NOMO-1 treated with DMSO at 0.1 percent for 48 hours (cell line): Measurements from ENCODE around the gene KIF15.
A peak's percentile ranks its signal among the peaks of the same experiment; 100 is the strongest.

Source experiments
- DNase-seq: peaks from one replicate; lab custom pipeline; 2025; ENCODE audit not compliant: unreplicated experiment; lab: John Stamatoyannopoulos, UW

Gene KIF15

GRCh38 chr3:44874308-44874707 lies 112.7 kb downstream of the KIF15 start, which contains the start of gene TGM4:
TGM4 (plus strand) TSS chr3:44874608; CDS start chr3:44874679, 71 bp downstream.
- no peak for DNase-seq

- DNase-seq = no peak
Measured at GRCh38 chr3:44875596-44875995, 114.0 kb downstream of the KIF15 start.

DNA sequence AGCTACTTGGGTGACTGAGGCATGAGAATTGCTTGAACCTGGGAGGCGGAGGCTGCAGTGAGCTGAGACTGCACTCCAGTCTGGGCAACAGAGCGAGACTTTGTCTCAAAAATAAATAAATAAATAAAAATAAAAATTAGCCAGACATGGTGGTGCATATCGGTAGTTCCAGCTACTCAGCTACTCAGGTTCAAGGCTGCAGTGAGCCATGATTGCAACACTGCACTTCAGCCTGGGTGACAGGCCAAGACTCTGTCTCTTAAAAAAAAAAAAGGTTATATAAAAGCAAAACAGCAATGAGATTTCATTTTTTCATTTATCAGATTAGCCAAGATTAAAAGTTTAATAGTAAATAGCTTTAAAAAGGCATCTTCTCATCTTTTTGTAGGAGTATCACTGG lies 115.7 kb downstream of the KIF15 start:
- no peak for DNase-seq

GRCh38 chr3:44880284-44880683 lies 118.7 kb downstream of the KIF15 start:
- DNase-seq = no peak

GRCh38 chr3:44883213-44883955 lies 121.8 kb downstream of the KIF15 start:
- DNase-seq = no peak

DNA sequence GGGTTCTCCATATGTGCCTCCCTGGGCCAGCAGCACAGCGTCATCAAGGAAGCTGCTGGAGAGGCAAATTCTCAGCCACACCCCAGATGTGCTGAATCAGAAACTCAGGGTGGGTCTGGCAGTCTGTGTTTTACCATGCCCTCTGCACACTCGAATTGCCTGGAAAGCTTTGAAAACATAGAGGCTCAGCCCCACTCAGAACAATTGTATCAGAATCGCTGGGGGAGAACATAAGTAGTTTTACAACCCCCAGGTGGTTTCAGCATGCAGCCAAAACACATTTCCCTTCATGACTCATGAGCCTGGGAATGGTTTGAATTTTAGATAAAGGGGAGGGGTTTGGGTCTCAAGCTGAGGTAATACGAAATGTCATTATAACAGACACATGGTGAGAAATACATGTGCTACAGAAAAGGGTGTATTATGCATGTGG lies 122.4 kb downstream of the KIF15 start:
- DNase-seq = no peak

GRCh38 chr3:44885618-44886017 lies 124.0 kb downstream of the KIF15 start:
- no peak for DNase-seq

DNA sequence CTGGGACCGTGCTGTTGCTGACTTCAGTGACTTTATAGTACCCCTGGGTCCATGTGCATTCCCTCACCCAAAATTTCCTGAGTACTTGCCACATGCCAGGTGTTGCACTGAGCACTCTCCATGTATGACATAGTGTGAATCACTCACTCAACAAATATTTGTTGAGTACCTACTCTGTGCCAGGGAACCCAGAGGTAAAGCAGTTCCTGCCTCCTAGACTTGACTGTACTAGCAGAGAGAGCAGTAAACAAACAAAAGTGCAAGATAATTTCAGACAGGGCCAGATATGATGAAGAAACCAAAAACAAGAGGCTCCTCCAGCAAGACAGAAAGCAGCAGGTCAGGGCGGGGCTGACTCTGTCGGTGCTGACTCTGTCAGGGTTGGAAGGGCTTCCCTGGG lies 125.0 kb downstream of the KIF15 start:
- no peak for DNase-seq

DNA sequence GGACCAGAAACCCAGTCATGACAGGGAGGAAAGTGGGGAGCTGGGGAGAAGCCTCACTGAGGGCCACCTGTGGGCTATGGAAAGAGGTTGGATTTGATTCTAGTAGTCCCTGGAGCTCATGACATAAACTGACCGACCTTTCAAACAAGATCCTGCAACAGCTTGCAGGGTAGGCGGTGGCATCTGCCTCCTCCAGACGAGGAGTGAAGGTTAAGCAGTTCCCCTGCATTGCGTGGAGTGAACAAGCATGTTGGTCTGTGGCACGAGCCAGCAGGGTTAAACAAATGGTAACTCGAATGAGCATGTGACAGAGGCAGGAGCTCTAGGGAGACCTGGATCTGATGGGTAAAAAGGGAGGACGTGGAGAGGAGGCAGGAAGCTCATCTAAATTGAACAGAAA lies 125.5 kb downstream of the KIF15 start:
- no peak for DNase-seq

- DNase-seq = no peak
Measured at GRCh38 chr3:44890258-44890657, 128.7 kb downstream of the KIF15 start.

- peak; percentile 36 for DNase-seq
Measured at GRCh38 chr3:44890852-44891251, 129.3 kb downstream of the KIF15 start.

DNA sequence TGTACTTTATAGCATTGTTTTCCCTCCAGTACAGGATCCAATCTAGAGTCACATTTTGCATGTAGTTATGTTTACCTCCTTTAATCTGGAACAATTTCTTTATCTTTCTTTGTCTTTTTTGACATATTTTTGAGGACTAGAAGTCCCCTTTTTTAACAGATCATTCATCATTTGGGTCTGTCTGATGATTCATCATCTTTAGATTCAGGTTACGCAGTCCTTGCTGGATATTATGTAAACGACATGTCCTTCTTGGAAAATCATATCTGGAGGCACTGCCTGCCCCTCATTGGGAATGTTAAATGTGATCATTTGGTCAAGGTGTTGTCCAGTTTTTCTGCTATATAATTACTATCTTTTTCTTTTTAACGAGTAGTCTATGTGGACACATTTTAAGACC lies 131.1 kb downstream of the KIF15 start:
- no peak for DNase-seq

DNA sequence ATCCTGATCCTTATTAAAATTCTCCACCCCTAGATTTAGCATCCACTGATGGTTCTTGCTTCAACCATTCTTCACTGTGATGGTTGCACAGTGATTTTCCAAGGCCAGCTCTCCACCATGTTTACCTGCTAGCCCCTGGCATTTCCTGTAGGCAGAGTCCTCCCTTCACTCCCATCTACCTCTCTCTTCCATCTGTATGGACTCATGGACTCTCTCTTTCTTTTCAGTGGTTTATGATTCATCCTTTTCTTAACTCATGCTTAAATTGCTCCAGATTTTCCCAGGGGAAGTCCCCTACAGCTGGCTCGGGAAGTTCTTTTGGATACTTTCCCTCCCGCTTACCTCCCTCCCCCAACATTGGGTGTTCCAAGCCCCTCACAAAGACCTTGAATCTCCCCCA lies 131.5 kb downstream of the KIF15 start:
- DNase-seq = no peak

- DNase-seq = no peak
Measured at GRCh38 chr3:44894485-44894884, 132.9 kb downstream of the KIF15 start.

- DNase-seq = peak; percentile 55
Measured at GRCh38 chr3:44896440-44896839, 134.8 kb downstream of the KIF15 start.

DNA sequence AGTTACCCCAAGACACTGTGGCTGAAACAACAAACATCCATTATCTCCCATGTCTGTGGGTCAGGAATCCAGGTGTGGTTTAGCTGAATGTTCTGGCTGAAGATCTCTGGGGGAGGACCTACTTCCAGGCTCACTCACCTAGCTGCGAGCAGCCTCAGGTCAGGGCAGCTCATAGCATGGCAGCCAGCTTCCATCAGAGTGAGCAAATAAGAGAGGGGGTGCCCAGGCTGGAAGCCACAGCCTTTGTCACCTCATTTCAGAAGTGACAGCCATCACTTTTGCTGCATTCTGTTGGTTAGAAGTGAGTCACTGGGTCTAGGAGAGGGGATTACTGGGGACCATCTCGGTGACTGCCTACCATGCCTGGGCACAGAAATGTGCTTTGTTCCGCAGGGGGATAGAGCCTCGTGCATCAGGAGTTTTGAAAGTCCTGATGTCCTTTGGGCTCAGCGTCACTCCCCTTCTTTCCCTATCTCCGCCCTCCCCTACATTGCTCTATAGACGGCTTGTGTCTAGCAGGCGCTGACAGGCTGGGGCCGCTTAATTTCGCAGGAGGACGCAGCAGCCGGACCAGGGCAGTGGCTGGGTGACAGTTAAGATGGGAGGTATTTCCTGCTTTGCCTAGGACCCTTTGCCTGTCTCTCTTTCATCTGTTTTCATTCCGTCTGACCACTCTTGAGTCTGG lies 138.2 kb downstream of the KIF15 start:
- DNase-seq = no peak

DNA sequence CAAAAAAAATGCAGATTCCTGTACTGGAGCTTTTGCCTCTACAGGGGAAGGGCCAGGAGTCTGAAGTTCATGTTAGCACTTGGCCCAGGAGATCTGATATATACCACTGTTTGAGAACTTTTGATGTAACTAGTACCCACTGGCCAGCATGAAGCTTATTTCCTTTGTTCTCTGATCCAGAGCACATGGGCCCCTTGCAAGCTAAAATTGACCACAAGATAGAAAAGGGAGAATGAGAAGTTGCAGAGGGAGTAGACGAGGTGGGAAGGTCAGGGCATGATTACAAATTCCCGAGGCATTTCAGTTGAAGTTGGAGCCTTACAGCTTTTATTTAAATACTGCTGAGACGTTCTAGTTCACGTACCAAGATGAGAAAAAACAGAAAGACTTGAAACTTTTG lies 141.0 kb downstream of the KIF15 start:
- no peak for DNase-seq
